ENCODE measurements around the gene COL6A1. TPM values are rescaled to one million over a fixed set of nuclear protein-coding genes. Genes with fewer than 3 reads are reported as not detected.

COL6A1 gene
- total RNA-seq, 1 experiment from 2014 or later = 193 TPM

GRCh38 chr21:45988366-45989347 is 7.1 kb downstream of the COL6A1 start:
- H4K91ac ChIP-seq (ENCODE audit: insufficient read length, low read depth, low read length) = no peak overlapping the region
- no peaks in the 10 kb centered on the region for H3K79me1 ChIP-seq (ENCODE audit: insufficient read depth, low read depth, low read length, poor library complexity, severe bottlenecking)
- no peaks in the 10 kb centered on the region for H3K27me3 ChIP-seq (ENCODE audit: insufficient read depth, low read length)
- H4K5ac ChIP-seq (ENCODE audit: insufficient read length, low read depth, low read length) = no peak overlapping the region
- no peak overlapping the region for H3K27ac ChIP-seq (ENCODE audit: insufficient read length, low read depth, low read length)
- DNase-seq = no peak
- H4K8ac ChIP-seq (replicated peaks; ENCODE audit: insufficient read length, low read depth, low read length) = no peak overlapping the region
- H3K4me1 ChIP-seq (ENCODE audit: insufficient read depth, low read length) = no peaks in the 10 kb centered on the region
- no peak overlapping the region; a peak in 1 of 7 replicates for H3K27ac Mint-ChIP-seq
- no peak overlapping the region for H2AFZ ChIP-seq (ENCODE audit: low read length)
- no peak overlapping the region for H2AK5ac ChIP-seq (ENCODE audit: insufficient read length, low read length)
- no peak overlapping the region for H3K56ac ChIP-seq (ENCODE audit: insufficient read length, low read depth, low read length)
- H3K9me3 ChIP-seq (ENCODE audit: control insufficient read depth, low read depth, low read length) = no peaks in the 10 kb centered on the region
- H3K23me2 ChIP-seq (ENCODE audit: insufficient read length, low read depth, low read length, poor library complexity, severe bottlenecking) = no peaks in the 10 kb centered on the region
- TF ChIP-seq, protein P1, sequence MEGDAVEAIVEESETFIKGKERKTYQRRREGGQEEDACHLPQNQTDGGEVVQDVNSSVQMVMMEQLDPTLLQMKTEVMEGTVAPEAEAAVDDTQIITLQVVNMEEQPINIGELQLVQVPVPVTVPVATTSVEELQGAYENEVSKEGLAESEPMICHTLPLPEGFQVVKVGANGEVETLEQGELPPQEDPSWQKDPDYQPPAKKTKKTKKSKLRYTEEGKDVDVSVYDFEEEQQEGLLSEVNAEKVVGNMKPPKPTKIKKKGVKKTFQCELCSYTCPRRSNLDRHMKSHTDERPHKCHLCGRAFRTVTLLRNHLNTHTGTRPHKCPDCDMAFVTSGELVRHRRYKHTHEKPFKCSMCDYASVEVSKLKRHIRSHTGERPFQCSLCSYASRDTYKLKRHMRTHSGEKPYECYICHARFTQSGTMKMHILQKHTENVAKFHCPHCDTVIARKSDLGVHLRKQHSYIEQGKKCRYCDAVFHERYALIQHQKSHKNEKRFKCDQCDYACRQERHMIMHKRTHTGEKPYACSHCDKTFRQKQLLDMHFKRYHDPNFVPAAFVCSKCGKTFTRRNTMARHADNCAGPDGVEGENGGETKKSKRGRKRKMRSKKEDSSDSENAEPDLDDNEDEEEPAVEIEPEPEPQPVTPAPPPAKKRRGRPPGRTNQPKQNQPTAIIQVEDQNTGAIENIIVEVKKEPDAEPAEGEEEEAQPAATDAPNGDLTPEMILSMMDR (conservative IDR thresholded peaks at IDR 0.05) = no peak
- H3K4me3 Mint-ChIP-seq = no peak overlapping the region
- no peak overlapping the region for H2BK5ac ChIP-seq (ENCODE audit: insufficient read length, low read length)
- H3K4ac ChIP-seq (ENCODE audit: low read depth, low read length) = no peak overlapping the region
- H2BK15ac ChIP-seq (ENCODE audit: low read depth, low read length) = no peak overlapping the region
- peaks cover 4% of the 10 kb centered on the region for H4K20me1 ChIP-seq (ENCODE audit: control insufficient read depth, insufficient read depth, insufficient read length)
- H3K9me3 Mint-ChIP-seq = no peaks in the 10 kb centered on the region
- H3K23ac ChIP-seq (ENCODE audit: insufficient read length, low read depth, low read length) = no peak overlapping the region
- H2BK120ac ChIP-seq (ENCODE audit: low read depth, low read length, poor library complexity, severe bottlenecking) = no peak overlapping the region
- no peak overlapping the region for H3K18ac ChIP-seq (ENCODE audit: insufficient read length, low read depth, low read length)
- no peak overlapping the region for H3T11ph ChIP-seq (ENCODE audit: low read length)
- H3K27me3 Mint-ChIP-seq (ENCODE audit: low read depth) = no peaks in the 10 kb centered on the region
- no peak overlapping the region for H3K14ac ChIP-seq (ENCODE audit: insufficient read depth, low read length)
- H3K79me2 ChIP-seq (ENCODE audit: insufficient read depth, low read length) = no peaks in the 10 kb centered on the region
- no peak overlapping the region for H3K4me2 ChIP-seq (ENCODE audit: insufficient read depth, insufficient read length, low read length)
- H3K4me1 Mint-ChIP-seq = no peaks in the 10 kb centered on the region; a peak in 1 of 4 replicates
- no CpG with 5 or more reads among the region's 36 CpGs for WGBS (ENCODE audit: extremely low coverage, insufficient read length, low lambda C conversion rate)
- no peak overlapping the region for H2BK12ac ChIP-seq (ENCODE audit: insufficient read length, low read depth, low read length)
- H3K36me3 Mint-ChIP-seq (ENCODE audit: insufficient read depth in 1 of 3, low read depth in 3 of 3) = peaks cover 19 to 32% (median 24%) of the 10 kb centered on the region in 3 experiments; a peak in 6 of 7 replicates
- no peak overlapping the region for H2BK20ac ChIP-seq (ENCODE audit: low read depth, low read length, poor library complexity, severe bottlenecking)
- no peak overlapping the region for H3K9ac ChIP-seq (ENCODE audit: extremely low read depth, insufficient read length, low read length)
